GM10248 (cell line): ENCODE data around the gene COL6A1.

ENCODE experiments used
- CTCF ChIA-PET: fragments of 300-600 bp; sonication (Branson Sonifier 250); formaldehyde crosslinking; extraction: SDS; loops from one replicate; lab custom pipeline; 2021; ENCODE audit warnings: antibody characterized with exemption; lab: Yijun Ruan, JAX
- POLR2A ChIA-PET: fragments of 350-650 bp; sonication (Branson Sonifier 250); formaldehyde crosslinking; extraction: SDS; loops from one replicate; lab custom pipeline; 2020; ENCODE audit warnings: antibody characterized with exemption; lab: Yijun Ruan, JAX
- DNase-seq: peaks from one replicate; pipeline ENCODE4 v3.0.0; 2012; ENCODE audit errors: extremely low spot score
- CTCF ChIP-seq: IDR thresholded peaks from 2 replicates; pipeline ENCODE4 v1.5.1; 2012; ENCODE audit warnings: mild to moderate bottlenecking, low read depth; ENCODE audit errors: extremely low read depth, missing control alignments, control extremely low read depth

COL6A1 gene

GRCh38 chr21:45945066-45945867 lies 36.3 kb upstream of the COL6A1 start:
- ChIA-PET CTCF (no interaction called here), POLR2A (no interaction called here)
- no peak for DNase-seq
- TF ChIP-seq CTCF: no peak

GRCh38 chr21:45945868-45946210 lies 35.7 kb upstream of the COL6A1 start:
- ChIA-PET CTCF (no interaction called here), POLR2A (no interaction called here)
- DNase-seq: no peak
- no peak for TF ChIP-seq CTCF

GRCh38 chr21:45947296-45947695 lies 34.3 kb upstream of the COL6A1 start:
- POLR2A ChIA-PET: no interaction called here
- CTCF ChIA-PET: no interaction called here
- no peak for DNase-seq
- TF ChIP-seq CTCF: no peak

GRCh38 chr21:45947716-45948255 lies 33.8 kb upstream of the COL6A1 start:
- ChIA-PET CTCF (interaction anchor here (0.8 kb wide), 1 partner anchor 23 kb away, joined by 4 read pairs; no protein-coding TSS in a partner anchor), POLR2A (no interaction called here)
- no peak for DNase-seq
- no peak for TF ChIP-seq CTCF

- no peak for DNase-seq
- TF ChIP-seq CTCF: no peak
- ChIA-PET POLR2A (no interaction called here), CTCF (interaction anchor here (0.8 kb wide), 1 partner anchor 22 kb away, joined by 4 read pairs; no protein-coding TSS in a partner anchor)
These were observed 32.9 kb upstream of the COL6A1 start for GRCh38 chr21:45948576-45949141.

- POLR2A ChIA-PET: no interaction called here
- TF ChIP-seq CTCF: no peak
These were observed 31.4 kb upstream of the COL6A1 start for GRCh38 chr21:45949928-45950739.

More at GRCh38 chr21:45949928-45950739, 31.4 kb upstream of the COL6A1 start:
- CTCF ChIA-PET: interaction anchor here (0.9 kb wide), 1 partner anchor 20 kb away, joined by 4 read pairs; no protein-coding TSS in a partner anchor
- DNase-seq: no peak
